IPS-18a (cell line): ENCODE data around the gene FOS.

Experiments used
- H3K27ac ChIP-seq: one replicate; pipeline ENCODE4 v1.5.1; 2013; ENCODE audit warnings: low read length
- H3K27me3 ChIP-seq: one replicate; pipeline ENCODE4 v1.6.1; 2013; ENCODE audit warnings: mild to moderate bottlenecking, low read length; ENCODE audit not compliant: control insufficient read depth, insufficient read depth
- H3K36me3 ChIP-seq: one replicate; pipeline ENCODE4 v1.6.1; 2013; ENCODE audit warnings: low read depth, low read length; ENCODE audit not compliant: control insufficient read depth
- H3K4me1 ChIP-seq: one replicate; pipeline ENCODE4 v1.6.1; 2013; ENCODE audit warnings: low read depth, low read length; ENCODE audit not compliant: control insufficient read depth
- H3K4me3 ChIP-seq: one replicate; pipeline ENCODE4 v1.5.1; 2013; ENCODE audit warnings: low read length
- H3K9ac ChIP-seq: one replicate; pipeline ENCODE4 v1.6.1; 2013; ENCODE audit warnings: mild to moderate bottlenecking, low read length, moderate library complexity
- H3K9me3 ChIP-seq: one replicate; pipeline ENCODE4 v1.6.1; 2013; ENCODE audit warnings: low read depth, low read length; ENCODE audit not compliant: control insufficient read depth

The FOS gene

GRCh38 chr14:75254381-75254822 lies 24.2 kb upstream of the FOS start:
- H3K4me3 ChIP-seq: no peak overlapping the region
- no peaks in the 10 kb centered on the region for H3K36me3 ChIP-seq
- H3K9ac ChIP-seq: no peak overlapping the region
- H3K27me3 ChIP-seq: no peaks in the 10 kb centered on the region
- peaks cover 7% of the 10 kb centered on the region for H3K4me1 ChIP-seq
- H3K27ac ChIP-seq: no peak overlapping the region
- H3K9me3 ChIP-seq: no peaks in the 10 kb centered on the region

DNA sequence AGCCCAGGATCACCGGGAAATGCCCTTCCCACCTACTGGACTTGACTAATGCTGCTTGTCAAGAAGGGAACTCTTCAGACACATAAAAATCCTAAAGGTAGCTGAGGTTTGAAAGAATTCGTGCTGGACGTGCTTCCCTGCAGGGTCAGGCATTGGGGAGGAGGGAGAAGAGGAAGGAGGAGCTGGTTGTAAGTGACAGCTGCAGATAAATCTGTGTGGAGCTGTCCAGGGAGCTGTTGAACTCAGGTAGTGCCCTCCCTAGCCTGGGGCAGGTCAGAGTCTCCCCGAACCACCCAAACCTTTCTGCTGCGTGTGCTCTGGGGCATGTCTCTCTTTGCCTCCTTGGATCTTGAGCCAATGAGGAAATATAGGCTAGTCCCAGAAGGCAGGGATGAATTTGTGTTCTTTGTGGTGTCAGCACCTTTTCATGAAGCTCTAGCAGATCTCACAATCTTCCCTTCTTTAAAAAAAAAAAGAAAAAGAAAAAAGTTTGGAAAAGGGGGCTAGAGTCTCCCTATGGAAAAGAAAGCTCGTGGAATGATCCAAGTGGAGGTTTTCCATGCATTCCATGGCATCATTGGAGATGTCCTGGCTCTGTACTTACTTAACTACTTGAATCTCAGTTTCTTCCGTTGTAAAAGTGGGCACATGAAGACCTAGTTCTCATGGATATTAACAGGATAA lies 23.6 kb upstream of the FOS start:
- H3K9me3 ChIP-seq: no peaks in the 10 kb centered on the region
- H3K4me3 ChIP-seq: no peak overlapping the region
- H3K36me3 ChIP-seq: no peaks in the 10 kb centered on the region
- H3K27ac ChIP-seq: no peak overlapping the region
- no peak overlapping the region for H3K9ac ChIP-seq
- peaks cover 3% of the 10 kb centered on the region for H3K27me3 ChIP-seq
- H3K4me1 ChIP-seq: peaks cover 13% of the 10 kb centered on the region

DNA sequence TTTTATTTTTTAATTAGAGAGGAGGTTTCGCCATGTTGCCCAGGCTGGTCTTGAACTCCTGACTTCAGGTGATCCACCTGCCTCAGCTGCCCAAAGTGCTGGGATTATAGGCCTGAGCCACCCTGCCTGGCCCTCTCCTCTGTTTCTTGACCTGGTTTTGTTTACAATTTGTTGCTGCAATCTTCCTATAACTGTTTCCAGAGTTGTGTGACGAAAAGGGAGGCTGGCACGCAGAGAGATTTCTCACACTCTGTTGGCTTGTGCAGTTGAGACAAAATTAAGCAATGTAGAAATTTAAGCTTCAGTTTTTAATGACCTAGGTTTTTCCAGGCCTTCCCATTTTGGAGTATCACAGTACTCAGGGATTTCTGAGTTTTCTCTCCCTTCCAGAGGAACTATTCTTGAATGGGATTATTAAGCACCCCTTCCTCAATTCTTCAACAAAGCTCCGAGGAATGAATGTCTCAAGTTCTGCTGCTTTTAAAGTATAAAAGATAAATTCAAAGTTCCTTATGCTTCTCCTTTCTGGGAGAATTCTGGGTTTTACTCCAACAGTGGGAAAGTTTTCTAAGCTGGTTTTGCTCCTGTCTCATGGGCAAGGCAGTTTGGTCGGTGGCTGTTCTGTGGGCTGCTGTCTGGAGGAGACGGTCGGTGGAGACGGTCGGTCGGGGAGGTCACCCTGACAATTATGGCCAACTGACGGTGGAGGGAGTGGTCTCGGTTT lies 20.4 kb upstream of the FOS start:
- Histone ChIP-seq H3K36me3 (no peaks in the 10 kb centered on the region), H3K27ac (peak overlapping the region; percentile 98), H3K4me1 (peaks cover 13% of the 10 kb centered on the region), H3K9me3 (no peaks in the 10 kb centered on the region), H3K9ac (peak overlapping the region; percentile 98), H3K4me3 (peak overlapping the region; percentile 89), H3K27me3 (peaks cover 6% of the 10 kb centered on the region)

- H3K27me3 ChIP-seq: peaks cover 6% of the 10 kb centered on the region
- H3K4me3 ChIP-seq: peak overlapping the region; percentile 89
- peaks cover 13% of the 10 kb centered on the region for H3K4me1 ChIP-seq
- no peaks in the 10 kb centered on the region for H3K36me3 ChIP-seq
- peak overlapping the region; percentile 98 for H3K9ac ChIP-seq
- H3K9me3 ChIP-seq: no peaks in the 10 kb centered on the region
- H3K27ac ChIP-seq: peak overlapping the region; percentile 98
Measured at GRCh38 chr14:75258803-75259509, 19.7 kb upstream of the FOS start.

GRCh38 chr14:75259510-75259855 lies 19.1 kb upstream of the FOS start:
- Histone ChIP-seq H3K27me3 (peaks cover 6% of the 10 kb centered on the region), H3K9me3 (no peaks in the 10 kb centered on the region), H3K27ac (peak overlapping the region; percentile 96), H3K36me3 (no peaks in the 10 kb centered on the region), H3K4me3 (peak overlapping the region; percentile 89), H3K4me1 (peaks cover 13% of the 10 kb centered on the region), H3K9ac (peak overlapping the region; percentile 98)

DNA sequence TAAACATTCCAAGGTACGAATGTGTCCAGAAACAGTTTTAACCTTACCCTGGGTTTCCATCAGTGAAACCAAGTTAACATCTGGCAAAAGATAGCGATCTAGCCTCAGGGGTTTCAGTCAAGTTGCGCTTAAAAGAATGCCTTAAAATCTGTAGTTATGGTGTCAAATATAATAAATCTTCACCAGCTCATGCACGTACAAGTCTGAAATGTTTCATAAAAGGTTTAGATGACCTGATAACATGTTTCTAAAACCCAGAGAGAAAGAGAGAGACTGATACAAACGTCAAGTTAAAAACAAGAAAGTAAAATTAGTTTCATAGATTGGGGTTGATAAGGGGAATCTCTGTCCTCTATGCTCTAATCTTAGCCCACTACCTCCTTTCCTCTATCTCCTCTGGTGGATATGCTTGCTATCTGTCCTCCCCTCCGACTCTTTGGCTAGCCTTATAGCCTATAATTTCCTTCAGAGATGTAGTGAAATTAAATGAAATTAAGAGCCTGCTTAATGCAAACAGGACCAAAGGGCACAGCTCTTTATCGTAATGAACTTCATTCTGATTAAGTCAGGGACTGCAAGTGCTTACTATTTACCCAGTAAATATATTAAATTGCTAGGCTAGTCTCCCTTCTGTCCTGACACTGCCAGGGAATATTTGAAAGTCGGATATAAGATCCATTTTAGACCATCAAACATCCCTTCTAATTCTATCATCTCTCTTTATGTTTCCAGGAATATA lies 18.4 kb upstream of the FOS start:
- peaks cover 13% of the 10 kb centered on the region for H3K4me1 ChIP-seq
- H3K9ac ChIP-seq: peak overlapping the region; percentile 98
- H3K4me3 ChIP-seq: peak overlapping the region; percentile 89
- peaks cover 6% of the 10 kb centered on the region for H3K27me3 ChIP-seq
- peak overlapping the region; percentile 96 for H3K27ac ChIP-seq
- H3K9me3 ChIP-seq: no peaks in the 10 kb centered on the region
- H3K36me3 ChIP-seq: no peaks in the 10 kb centered on the region

- no peak overlapping the region for H3K9ac ChIP-seq
- H3K27ac ChIP-seq: no peak overlapping the region
- H3K4me3 ChIP-seq: no peak overlapping the region
- no peaks in the 10 kb centered on the region for H3K9me3 ChIP-seq
- H3K27me3 ChIP-seq: peaks cover 6% of the 10 kb centered on the region
- peaks cover 13% of the 10 kb centered on the region for H3K4me1 ChIP-seq
- H3K36me3 ChIP-seq: no peaks in the 10 kb centered on the region
Measured at GRCh38 chr14:75261820-75262219, 16.8 kb upstream of the FOS start.

DNA sequence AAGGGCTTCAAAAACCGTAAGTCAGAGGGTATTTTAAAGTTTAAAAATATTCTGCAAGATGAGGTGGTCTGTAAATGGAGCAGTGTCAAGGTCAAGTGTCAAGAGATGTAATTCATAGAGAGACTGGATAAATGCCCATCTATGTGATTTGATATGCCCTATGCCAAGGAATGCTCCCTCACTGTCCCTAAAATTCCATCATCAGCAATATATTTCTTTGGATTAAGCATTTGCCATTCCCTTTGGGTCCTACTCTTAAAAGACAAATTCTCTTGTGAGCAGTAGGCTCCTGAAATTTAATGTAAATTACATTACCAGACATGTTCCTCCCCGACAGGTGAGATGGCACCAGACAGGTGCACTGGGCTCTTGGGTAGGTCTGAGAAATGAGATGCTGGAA lies 16.0 kb upstream of the FOS start:
- no peak overlapping the region for H3K4me3 ChIP-seq
- no peaks in the 10 kb centered on the region for H3K36me3 ChIP-seq
- H3K27me3 ChIP-seq: peaks cover 6% of the 10 kb centered on the region
- no peak overlapping the region for H3K27ac ChIP-seq
- no peak overlapping the region for H3K9ac ChIP-seq
- H3K4me1 ChIP-seq: peaks cover 20% of the 10 kb centered on the region
- H3K9me3 ChIP-seq: no peaks in the 10 kb centered on the region

- Histone ChIP-seq H3K27ac (no peak overlapping the region), H3K4me1 (peaks cover 15% of the 10 kb centered on the region), H3K9me3 (no peaks in the 10 kb centered on the region), H3K36me3 (no peaks in the 10 kb centered on the region), H3K4me3 (no peak overlapping the region), H3K9ac (no peak overlapping the region), H3K27me3 (peaks cover 6% of the 10 kb centered on the region)
Measured at GRCh38 chr14:75264036-75264435, 14.6 kb upstream of the FOS start.

GRCh38 chr14:75267141-75267721 lies 11.4 kb upstream of the FOS start:
- H3K27me3 ChIP-seq: no peaks in the 10 kb centered on the region
- H3K9ac ChIP-seq: no peak overlapping the region
- H3K36me3 ChIP-seq: no peaks in the 10 kb centered on the region
- H3K9me3 ChIP-seq: no peaks in the 10 kb centered on the region
- peaks cover 8% of the 10 kb centered on the region for H3K4me1 ChIP-seq
- H3K4me3 ChIP-seq: no peak overlapping the region
- H3K27ac ChIP-seq: no peak overlapping the region
